Measurements from ENCODE around the gene DUSP7. TPM values are rescaled to one million over a fixed set of nuclear protein-coding genes. Genes with fewer than 3 reads are reported as not detected.

The DUSP7 gene
- total and polyA plus RNA-seq, 9 of the 15 experiments (the other 6 are each of a cell fraction or from before 2014, with no cell fraction given): 0.45 to 15.8 (median 8.2) TPM

DNA sequence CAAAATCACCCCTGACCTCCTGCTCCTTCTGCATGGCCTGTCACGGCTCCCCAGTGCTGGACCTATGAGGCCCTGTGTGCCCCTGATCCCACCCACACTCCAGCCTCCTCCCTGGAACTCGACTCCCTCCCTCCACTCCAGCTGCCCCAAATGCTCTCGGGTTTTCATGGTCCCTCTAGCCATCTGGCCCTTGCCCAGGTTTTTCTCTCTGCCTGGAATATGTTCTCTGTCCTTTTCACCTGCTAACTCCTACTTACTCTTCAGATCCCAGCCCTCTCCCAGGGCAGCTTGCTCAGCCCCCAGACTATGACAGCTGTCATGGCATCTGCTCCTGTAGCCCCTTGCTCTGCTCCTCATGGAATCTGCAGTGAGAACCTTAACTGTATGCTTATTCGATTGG lies 30.3 kb downstream of the DUSP7 start:
- Histone ChIP-seq H3K4me2 (ENCODE audit: insufficient read depth, low read length) (no peak overlapping the region), H3K36me3 (ENCODE audit: control insufficient read depth, insufficient read depth, low read length) (no peaks in the 10 kb centered on the region), H3K4me1 (replicated peaks in 1 of 2; ENCODE audit: control insufficient read depth in 2 of 2, insufficient read depth in 2 of 2, low read length in 2 of 2) (peaks cover 27 to 33% of the 10 kb centered on the region in 2 experiments), H3K79me2 (ENCODE audit: control insufficient read depth, insufficient read depth, low read length) (no peaks in the 10 kb centered on the region), H3K27me3 (ENCODE audit: control insufficient read depth in 2 of 2, insufficient read depth in 2 of 2, low read length in 2 of 2) (no peaks in the 10 kb centered on the region), H3K4me3 (no peak overlapping the region), H3K27ac (ENCODE audit: extremely low read depth, low read depth, low read length) (no peak overlapping the region), H3K9ac (ENCODE audit: insufficient read depth in 1 of 2, low read depth in 2 of 2, low read length in 2 of 2) (no peak overlapping the region), H2AFZ (ENCODE audit: low read depth, low read length) (no peak overlapping the region), H4K20me1 (replicated peaks; ENCODE audit: control insufficient read depth, insufficient read depth, low read length) (no peaks in the 10 kb centered on the region), H3K9me3 (replicated peaks; ENCODE audit: control insufficient read depth, insufficient read depth, low read depth, low read length) (no peaks in the 10 kb centered on the region), H3K9me1 (ENCODE audit: control insufficient read depth, insufficient read depth, low read length) (no peaks in the 10 kb centered on the region)
- TF ChIP-seq ARNT (IDR thresholded peaks at IDR 0.05) (no peak), TAF9B (IDR thresholded peaks at IDR 0.05; ENCODE audit: partially characterized antibody) (no peak), TCF7L2 (IDR thresholded peaks at IDR 0.05; ENCODE audit: low read depth, low read length) (no peak), RAD21 (CRISPR knock-in tag; conservative IDR thresholded peaks at IDR 0.05 in 1 of 2, IDR thresholded peaks at IDR 0.05 in 1 of 2) (no peak), NFE2L1 (tag; IDR thresholded peaks at IDR 0.05; ENCODE audit: borderline replicate concordance, low read depth) (no peak), BCOR (IDR thresholded peaks at IDR 0.05) (no peak), SMARCC2 (IDR thresholded peaks at IDR 0.05; ENCODE audit: low read depth) (no peak), TEAD4 (IDR thresholded peaks at IDR 0.05; ENCODE audit: low read length) (no peak), TEAD4 (CRISPR knock-in tag; IDR thresholded peaks at IDR 0.05; ENCODE audit: borderline replicate concordance) (no peak), POLR3A (IDR thresholded peaks at IDR 0.05; ENCODE audit: borderline replicate concordance, extremely low read depth, insufficient read depth, insufficient read length) (no peak), TAF1 (IDR thresholded peaks at IDR 0.05; ENCODE audit: control insufficient read depth, extremely low read depth, insufficient read depth, low read length, severe bottlenecking) (no peak)
- TF ChIP-seq, protein P1, sequence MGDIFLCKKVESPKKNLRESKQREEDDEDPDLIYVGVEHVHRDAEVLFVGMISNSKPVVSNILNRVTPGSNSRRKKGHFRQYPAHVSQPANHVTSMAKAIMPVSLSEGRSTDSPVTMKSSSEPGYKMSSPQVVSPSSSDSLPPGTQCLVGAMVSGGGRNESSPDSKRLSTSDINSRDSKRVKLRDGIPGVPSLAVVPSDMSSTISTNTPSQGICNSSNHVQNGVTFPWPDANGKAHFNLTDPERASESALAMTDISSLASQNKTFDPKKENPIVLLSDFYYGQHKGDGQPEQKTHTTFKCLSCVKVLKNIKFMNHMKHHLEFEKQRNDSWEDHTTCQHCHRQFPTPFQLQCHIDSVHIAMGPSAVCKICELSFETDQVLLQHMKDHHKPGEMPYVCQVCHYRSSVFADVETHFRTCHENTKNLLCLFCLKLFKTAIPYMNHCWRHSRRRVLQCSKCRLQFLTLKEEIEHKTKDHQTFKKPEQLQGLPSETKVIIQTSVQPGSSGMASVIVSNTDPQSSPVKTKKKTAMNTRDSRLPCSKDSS (IDR thresholded peaks at IDR 0.05; ENCODE audit: low read depth, partially characterized antibody): no peak
- TF ChIP-seq, protein P2, sequence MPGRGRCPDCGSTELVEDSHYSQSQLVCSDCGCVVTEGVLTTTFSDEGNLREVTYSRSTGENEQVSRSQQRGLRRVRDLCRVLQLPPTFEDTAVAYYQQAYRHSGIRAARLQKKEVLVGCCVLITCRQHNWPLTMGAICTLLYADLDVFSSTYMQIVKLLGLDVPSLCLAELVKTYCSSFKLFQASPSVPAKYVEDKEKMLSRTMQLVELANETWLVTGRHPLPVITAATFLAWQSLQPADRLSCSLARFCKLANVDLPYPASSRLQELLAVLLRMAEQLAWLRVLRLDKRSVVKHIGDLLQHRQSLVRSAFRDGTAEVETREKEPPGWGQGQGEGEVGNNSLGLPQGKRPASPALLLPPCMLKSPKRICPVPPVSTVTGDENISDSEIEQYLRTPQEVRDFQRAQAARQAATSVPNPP (IDR thresholded peaks at IDR 0.05; ENCODE audit: borderline replicate concordance, insufficient read depth, insufficient read length): no peak
- ChIA-PET CTCF (ENCODE audit: low intra/inter-chr PET ratio) (no interaction called here), POLR2A (no interaction called here)
- WGBS (ENCODE audit: insufficient coverage, low coverage, missing lambda C conversion rate): 16% methylated on average over 2 of the region's 4 CpGs
- no TSS peak for BruUV-seq (replicated peaks)
- no peak for FAIRE-seq
- ATAC-seq: no peak
- no peak for DNase-seq (ENCODE audit: extremely low read depth in 1 of 4, low spot score in 3 of 4)
- in situ Hi-C loops (cut with MboI): no loop called here
- intact Hi-C loops (cut with micrococcal nuclease): no loop called here
